ENCODE data around the gene LMBRD1. TPM values are rescaled to one million over a fixed set of nuclear protein-coding genes. Genes with fewer than 3 reads are reported as not detected.

Gene LMBRD1
- total RNA-seq, 4 donors from 2014 or later = 24.4 to 32.9 (median 28.9) TPM

DNA sequence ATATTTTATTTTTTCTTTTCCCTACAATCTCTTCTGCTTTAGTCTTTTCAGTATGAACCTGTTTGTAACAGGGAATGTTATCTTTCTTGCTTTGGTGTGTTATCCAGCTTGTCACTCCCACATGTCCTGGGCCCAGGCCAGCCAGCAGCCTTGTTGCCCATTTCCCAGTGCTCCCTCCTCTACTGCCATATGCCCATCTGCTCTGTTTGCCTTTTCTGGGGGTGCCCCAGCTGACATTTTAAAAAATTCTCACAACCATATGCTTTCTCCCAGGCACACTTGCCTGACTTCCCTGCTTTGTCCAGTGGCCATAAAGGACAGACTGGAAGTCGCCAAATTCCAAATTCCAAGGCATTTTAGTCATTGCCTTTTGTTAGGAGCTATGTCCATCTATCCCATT is 23.6 kb upstream of the LMBRD1 start:
- ATAC-seq (no peak), DNase-seq (no peak)
- no peak overlapping the region for H3K4me3 ChIP-seq
- no peaks in the 10 kb centered on the region for H3K9me3 ChIP-seq
- no peaks in the 10 kb centered on the region for H3K4me1 ChIP-seq
- in situ Hi-C loops (cut with MboI; ENCODE audit: low sequenced_read_pairs in 4 of 4) = no loop called here
- H3K27me3 ChIP-seq = no peaks in the 10 kb centered on the region
- H3K27ac ChIP-seq = no peak overlapping the region
- no peak for TF ChIP-seq POLR2A (IDR thresholded peaks at IDR 0.05)
- TF ChIP-seq, protein P1, sequence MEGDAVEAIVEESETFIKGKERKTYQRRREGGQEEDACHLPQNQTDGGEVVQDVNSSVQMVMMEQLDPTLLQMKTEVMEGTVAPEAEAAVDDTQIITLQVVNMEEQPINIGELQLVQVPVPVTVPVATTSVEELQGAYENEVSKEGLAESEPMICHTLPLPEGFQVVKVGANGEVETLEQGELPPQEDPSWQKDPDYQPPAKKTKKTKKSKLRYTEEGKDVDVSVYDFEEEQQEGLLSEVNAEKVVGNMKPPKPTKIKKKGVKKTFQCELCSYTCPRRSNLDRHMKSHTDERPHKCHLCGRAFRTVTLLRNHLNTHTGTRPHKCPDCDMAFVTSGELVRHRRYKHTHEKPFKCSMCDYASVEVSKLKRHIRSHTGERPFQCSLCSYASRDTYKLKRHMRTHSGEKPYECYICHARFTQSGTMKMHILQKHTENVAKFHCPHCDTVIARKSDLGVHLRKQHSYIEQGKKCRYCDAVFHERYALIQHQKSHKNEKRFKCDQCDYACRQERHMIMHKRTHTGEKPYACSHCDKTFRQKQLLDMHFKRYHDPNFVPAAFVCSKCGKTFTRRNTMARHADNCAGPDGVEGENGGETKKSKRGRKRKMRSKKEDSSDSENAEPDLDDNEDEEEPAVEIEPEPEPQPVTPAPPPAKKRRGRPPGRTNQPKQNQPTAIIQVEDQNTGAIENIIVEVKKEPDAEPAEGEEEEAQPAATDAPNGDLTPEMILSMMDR (IDR thresholded peaks at IDR 0.05 in 4 of 5, conservative IDR thresholded peaks at IDR 0.05 in 1 of 5) = no peak
- intact Hi-C loops (cut with DNase I; ENCODE audit: low total_unique reads) = no loop called here
- no peaks in the 10 kb centered on the region for H3K36me3 ChIP-seq

DNA sequence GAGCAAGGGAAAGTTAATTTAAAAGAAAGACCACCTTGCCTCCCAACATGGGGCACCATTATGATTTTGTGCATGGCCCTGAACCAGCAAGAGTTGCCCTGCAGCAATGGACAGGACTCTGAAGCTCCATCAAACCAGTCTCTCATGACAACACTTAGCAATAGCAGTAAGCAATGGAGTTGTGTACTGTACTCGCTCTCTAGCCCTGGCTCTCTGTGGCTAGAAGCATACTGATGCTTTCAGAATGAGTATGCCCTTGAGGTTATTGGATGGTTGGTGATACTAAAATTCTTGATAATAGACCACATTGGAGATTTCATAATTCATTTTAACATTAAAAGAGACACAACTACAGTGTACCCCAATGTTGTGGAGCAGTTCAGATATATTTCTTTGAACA is 23.2 kb upstream of the LMBRD1 start:
- no peak for TF ChIP-seq POLR2A (IDR thresholded peaks at IDR 0.05)
- TF ChIP-seq, protein P1 (IDR thresholded peaks at IDR 0.05 in 4 of 5, conservative IDR thresholded peaks at IDR 0.05 in 1 of 5) = no peak
- intact Hi-C loops (cut with DNase I; ENCODE audit: low total_unique reads) (no loop called here), in situ Hi-C loops (cut with MboI; ENCODE audit: low sequenced_read_pairs in 4 of 4) (no loop called here)
- Histone ChIP-seq H3K27ac (no peak overlapping the region), H3K36me3 (no peaks in the 10 kb centered on the region), H3K4me1 (no peaks in the 10 kb centered on the region), H3K27me3 (no peaks in the 10 kb centered on the region), H3K9me3 (no peaks in the 10 kb centered on the region), H3K4me3 (no peak overlapping the region)
- DNase-seq = no peak
- ATAC-seq = no peak

DNA sequence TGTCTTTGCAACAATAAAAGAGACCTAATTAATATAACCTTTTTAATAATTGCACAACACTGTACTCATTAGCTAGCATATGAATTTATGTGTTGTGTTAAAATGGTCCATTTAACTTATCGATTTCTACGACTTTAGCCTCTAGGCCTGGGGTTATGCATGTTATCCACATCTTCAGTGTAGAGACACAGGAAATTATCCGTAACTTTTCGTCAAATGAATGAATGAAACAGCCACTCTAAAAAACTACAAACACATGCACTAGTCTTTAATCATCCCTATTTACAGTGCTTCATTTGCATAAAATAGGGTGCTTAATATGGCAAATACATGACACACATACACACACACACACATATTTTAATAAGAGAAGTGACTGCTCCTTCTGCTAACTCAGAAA is 22.3 kb upstream of the LMBRD1 start:
- ATAC-seq (no peak), DNase-seq (no peak)
- in situ Hi-C loops (cut with MboI; ENCODE audit: low sequenced_read_pairs in 4 of 4) (no loop called here), intact Hi-C loops (cut with DNase I; ENCODE audit: low total_unique reads) (no loop called here)
- H3K36me3 ChIP-seq = no peaks in the 10 kb centered on the region
- TF ChIP-seq, protein P1 (IDR thresholded peaks at IDR 0.05 in 4 of 5, conservative IDR thresholded peaks at IDR 0.05 in 1 of 5) = no peak
- no peak for TF ChIP-seq POLR2A (IDR thresholded peaks at IDR 0.05)
- no peaks in the 10 kb centered on the region for H3K4me1 ChIP-seq
- no peak overlapping the region for H3K4me3 ChIP-seq
- H3K9me3 ChIP-seq = no peaks in the 10 kb centered on the region
- H3K27me3 ChIP-seq = no peaks in the 10 kb centered on the region
- no peak overlapping the region for H3K27ac ChIP-seq

DNA sequence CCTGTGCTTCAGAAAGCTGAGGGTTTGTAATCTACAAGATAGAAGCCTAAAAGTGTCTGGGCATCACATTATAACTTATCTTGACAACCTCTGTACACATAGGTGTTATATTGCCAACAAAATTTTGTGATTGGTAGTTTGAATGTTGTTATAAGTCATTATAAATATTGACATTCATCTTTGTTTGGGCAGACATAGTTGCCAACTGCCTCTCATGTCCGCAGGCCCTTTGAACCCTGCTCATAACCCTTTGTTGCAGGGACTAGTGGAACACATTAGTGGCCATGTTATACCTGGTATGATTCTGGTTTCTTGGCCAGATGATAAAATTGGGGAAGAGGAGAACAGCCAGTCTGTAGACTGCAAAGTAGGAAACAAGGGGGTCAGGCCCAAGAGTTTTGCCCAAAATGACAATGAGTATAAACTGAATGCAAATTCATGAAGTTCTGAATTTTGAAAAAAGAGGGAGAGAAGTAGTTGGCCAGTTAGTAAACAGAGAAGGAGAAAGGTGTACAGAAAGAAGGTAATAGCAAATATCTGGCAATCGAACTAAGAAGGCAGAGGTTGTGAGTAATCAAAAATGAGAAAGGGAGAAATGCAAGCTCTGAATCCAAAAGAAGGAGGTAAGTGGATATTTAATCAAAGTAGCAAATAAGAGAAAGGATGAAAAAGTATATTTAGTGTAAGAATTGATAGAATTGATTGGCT is 21.6 kb upstream of the LMBRD1 start:
- Histone ChIP-seq H3K9me3 (no peaks in the 10 kb centered on the region), H3K4me3 (no peak overlapping the region), H3K27ac (no peak overlapping the region), H3K4me1 (no peaks in the 10 kb centered on the region), H3K27me3 (no peaks in the 10 kb centered on the region), H3K36me3 (no peaks in the 10 kb centered on the region)
- in situ Hi-C loops (cut with MboI; ENCODE audit: low sequenced_read_pairs in 4 of 4) (no loop called here), intact Hi-C loops (cut with DNase I; ENCODE audit: low total_unique reads) (no loop called here)
- TF ChIP-seq, protein P1 (IDR thresholded peaks at IDR 0.05 in 4 of 5, conservative IDR thresholded peaks at IDR 0.05 in 1 of 5) = no peak
- no peak for TF ChIP-seq POLR2A (IDR thresholded peaks at IDR 0.05)
- ATAC-seq = no peak
- no peak for DNase-seq

- TF ChIP-seq, protein P1 (IDR thresholded peaks at IDR 0.05 in 4 of 5, conservative IDR thresholded peaks at IDR 0.05 in 1 of 5) = no peak
- no peak for TF ChIP-seq POLR2A (IDR thresholded peaks at IDR 0.05)
- in situ Hi-C loops (cut with MboI; ENCODE audit: low sequenced_read_pairs in 4 of 4) = no loop called here
- intact Hi-C loops (cut with DNase I; ENCODE audit: low total_unique reads) = no loop called here
- H3K4me3 ChIP-seq = no peak overlapping the region
- H3K27me3 ChIP-seq = no peaks in the 10 kb centered on the region
- ATAC-seq (no peak), DNase-seq (no peak)
- no peaks in the 10 kb centered on the region for H3K9me3 ChIP-seq
- no peaks in the 10 kb centered on the region for H3K36me3 ChIP-seq
- no peaks in the 10 kb centered on the region for H3K4me1 ChIP-seq
- no peak overlapping the region for H3K27ac ChIP-seq
Measured at GRCh38 chr6:69817358-69817757, 20.5 kb upstream of the LMBRD1 start.
